ENCODE measurements around the gene CYLD. TPM values are rescaled to one million over a fixed set of nuclear protein-coding genes. Genes with fewer than 3 reads are reported as not detected.
A peak's percentile ranks its signal among the peaks of the same experiment; 100 is the strongest.

CYLD gene
- total RNA-seq, 1 experiment from 2014 or later, result 24.9 TPM

GRCh38 chr16:50818380-50818779 lies 76.5 kb downstream of the CYLD start:
- no peak for DNase-seq (ENCODE audit: low spot score)

GRCh38 chr16:50819706-50820105 lies 77.8 kb downstream of the CYLD start:
- DNase-seq (ENCODE audit: low spot score), result no peak

DNA sequence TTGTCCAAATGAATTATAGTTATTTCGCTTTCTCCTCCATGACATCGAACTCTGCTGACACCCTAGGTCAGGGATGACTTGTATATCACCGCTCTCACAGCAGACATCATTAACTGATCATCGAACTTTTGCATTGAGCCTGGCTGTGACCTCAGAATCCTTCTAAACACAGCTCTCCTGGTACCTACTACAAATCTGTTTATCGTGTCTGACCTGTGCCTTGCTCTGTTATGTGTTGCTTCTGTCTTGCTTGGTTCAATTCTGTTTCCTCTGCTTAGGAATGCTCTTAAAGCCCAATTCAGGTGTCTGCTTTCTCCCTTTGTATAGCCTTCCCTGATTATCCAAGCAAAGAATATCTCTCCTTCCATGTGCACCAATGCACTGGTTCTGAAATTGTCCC lies 78.3 kb downstream of the CYLD start:
- no peak for DNase-seq (ENCODE audit: low spot score)

DNA sequence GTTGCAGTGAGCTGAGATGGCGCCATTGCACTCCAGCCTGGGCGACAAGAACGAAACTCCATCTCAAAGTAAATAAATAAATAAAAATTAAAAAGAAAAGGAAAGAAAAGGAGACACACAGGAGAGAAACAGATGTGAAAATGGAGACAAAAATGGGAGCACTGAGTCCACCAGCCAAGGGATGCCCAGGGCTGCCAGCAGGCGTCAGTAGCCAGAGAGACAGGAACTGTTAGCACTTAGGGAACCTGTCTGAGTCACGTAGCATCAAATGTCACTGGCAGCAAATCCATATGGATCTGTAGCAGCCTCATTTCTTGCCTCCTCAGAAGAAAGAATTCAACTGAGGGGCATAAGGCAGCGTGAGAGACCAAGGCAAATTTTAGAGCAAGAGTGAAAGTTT lies 79.7 kb downstream of the CYLD start:
- DNase-seq (ENCODE audit: low spot score), result peak; percentile 53

- DNase-seq (ENCODE audit: low spot score), result no peak
Observed at GRCh38 chr16:50822671-50823070, 80.8 kb downstream of the CYLD start.

- no peak for DNase-seq (ENCODE audit: low spot score)
Observed at GRCh38 chr16:50826797-50827316, 85.0 kb downstream of the CYLD start.

GRCh38 chr16:50828164-50828702 lies 86.3 kb downstream of the CYLD start:
- DNase-seq (ENCODE audit: low spot score), result no peak

- DNase-seq (ENCODE audit: low spot score), result no peak
Observed at GRCh38 chr16:50830698-50831097, 88.8 kb downstream of the CYLD start.

GRCh38 chr16:50831751-50832150 lies 89.9 kb downstream of the CYLD start:
- DNase-seq (ENCODE audit: low spot score), result no peak

GRCh38 chr16:50833929-50834328 lies 92.0 kb downstream of the CYLD start:
- no peak for DNase-seq (ENCODE audit: low spot score)

DNA sequence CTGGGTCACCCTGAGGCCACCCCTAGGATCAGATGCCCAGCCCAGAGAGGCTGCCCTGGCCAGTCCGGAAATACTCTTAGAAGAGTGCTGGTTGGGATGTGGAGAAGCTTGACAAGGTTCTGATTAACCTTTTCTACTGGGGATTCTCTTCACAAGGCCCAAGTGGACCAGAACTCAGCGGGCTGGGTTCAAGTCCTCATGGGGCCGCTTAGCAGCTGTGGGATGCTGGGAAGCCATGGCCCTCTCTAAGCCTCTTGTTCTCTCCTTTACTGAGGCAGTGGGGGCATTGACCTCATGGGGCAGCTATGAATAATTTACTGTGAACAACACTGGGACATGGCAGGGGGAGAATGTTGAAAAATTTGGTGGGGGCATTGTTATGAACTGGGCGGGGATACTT lies 92.8 kb downstream of the CYLD start:
- DNase-seq (ENCODE audit: low spot score), result no peak

- no peak for DNase-seq (ENCODE audit: low spot score)
Observed at GRCh38 chr16:50835358-50836060, 93.6 kb downstream of the CYLD start.

DNA sequence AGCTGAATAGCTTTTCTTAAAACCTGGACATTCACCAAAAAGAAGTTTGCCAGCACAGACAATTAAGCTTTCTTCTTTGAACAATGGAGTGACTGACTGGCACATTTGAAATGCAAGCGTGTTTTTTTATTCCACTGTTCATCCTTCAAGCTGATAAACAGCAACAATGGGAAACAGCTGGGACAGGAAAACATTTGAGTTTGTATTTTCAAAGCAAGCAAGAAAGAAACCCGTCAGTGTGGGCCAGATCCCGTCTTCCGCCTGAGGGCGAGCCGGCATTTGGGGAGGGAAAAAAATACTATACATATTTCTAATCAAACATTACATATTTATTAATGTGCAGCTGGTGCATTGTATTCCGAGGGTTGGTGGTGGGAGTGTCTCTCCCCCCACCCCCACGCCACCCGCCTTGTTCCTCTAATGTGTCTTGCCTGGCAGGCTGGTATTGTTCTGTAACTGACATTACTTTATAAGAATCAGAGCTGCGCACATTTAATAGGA lies 94.3 kb downstream of the CYLD start:
- DNase-seq (ENCODE audit: low spot score), result no peak

DNA sequence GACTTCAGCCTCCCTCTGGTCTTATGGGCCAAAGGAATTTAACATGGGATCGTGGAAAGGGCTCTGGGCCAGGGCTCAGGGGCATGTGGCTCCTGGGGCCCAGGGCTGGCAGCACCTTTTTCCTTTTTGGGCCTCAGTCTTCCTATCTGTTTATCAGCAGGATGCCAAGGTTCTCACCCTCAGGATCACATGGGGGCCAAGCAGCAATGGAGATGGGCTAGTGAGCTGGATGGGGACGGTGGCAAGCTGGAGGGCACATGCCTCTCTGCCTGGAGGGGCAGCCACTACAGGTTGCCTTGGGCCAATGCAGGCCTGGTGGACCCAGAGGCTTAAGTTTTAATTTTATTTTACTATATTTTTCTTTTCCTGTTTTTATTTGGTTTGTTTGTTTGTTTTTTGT lies 95.4 kb downstream of the CYLD start:
- no peak for DNase-seq (ENCODE audit: low spot score)

- no peak for DNase-seq (ENCODE audit: low spot score)
Observed at GRCh38 chr16:50838165-50838564, 96.3 kb downstream of the CYLD start.

- DNase-seq (ENCODE audit: low spot score), result no peak
Observed at GRCh38 chr16:50838885-50839284, 97.0 kb downstream of the CYLD start.

GRCh38 chr16:50839356-50839755 lies 97.5 kb downstream of the CYLD start:
- no peak for DNase-seq (ENCODE audit: low spot score)

GRCh38 chr16:50839920-50840729 lies 98.2 kb downstream of the CYLD start:
- no peak for DNase-seq (ENCODE audit: low spot score)

GRCh38 chr16:50841081-50841886 lies 99.4 kb downstream of the CYLD start:
- no peak for DNase-seq (ENCODE audit: low spot score)

- DNase-seq (ENCODE audit: low spot score), result no peak
Observed at GRCh38 chr16:50842013-50842505, 100.2 kb downstream of the CYLD start.

- DNase-seq (ENCODE audit: low spot score), result no peak
Observed at GRCh38 chr16:50842589-50842988, 100.7 kb downstream of the CYLD start.

GRCh38 chr16:50844840-50845239 lies 103.0 kb downstream of the CYLD start:
- DNase-seq (ENCODE audit: low spot score), result no peak

Measured in H4 (cell line).